ENCODE results near the gene C9orf50.
"Not testable (repeated sequence)": the region's sequence is repeated elsewhere in the genome, so short reads cannot be mapped to it uniquely, and the experiment has no call there.

C9orf50 gene

GRCh38 chr9:129609486-129610212 lies 11.3 kb downstream of the C9orf50 start:
- peak; percentile 14 for DNase-seq

- no peak for DNase-seq
Observed at GRCh38 chr9:129608561-129609481, 12.1 kb downstream of the C9orf50 start.

- no peak for DNase-seq
Observed at GRCh38 chr9:129607027-129607387, 13.9 kb downstream of the C9orf50 start.

GRCh38 chr9:129606161-129607026 lies 14.5 kb downstream of the C9orf50 start:
- DNase-seq = no peak

GRCh38 chr9:129604766-129605163 lies 16.1 kb downstream of the C9orf50 start:
- DNase-seq = no peak

GRCh38 chr9:129604056-129604765 lies 16.7 kb downstream of the C9orf50 start:
- no peak for DNase-seq

GRCh38 chr9:129602598-129603415 lies 18.1 kb downstream of the C9orf50 start:
- DNase-seq = no peak

GRCh38 chr9:129601082-129601674 lies 19.7 kb downstream of the C9orf50 start:
- no peak for DNase-seq

- DNase-seq = no peak
Observed at GRCh38 chr9:129598089-129598596, 22.8 kb downstream of the C9orf50 start.

GRCh38 chr9:129597355-129598088 lies 23.4 kb downstream of the C9orf50 start:
- no peak for DNase-seq

GRCh38 chr9:129596541-129597331 lies 24.2 kb downstream of the C9orf50 start:
- no peak for DNase-seq

GRCh38 chr9:129595903-129596540 lies 24.9 kb downstream of the C9orf50 start:
- no peak for DNase-seq

GRCh38 chr9:129595311-129595741 lies 25.6 kb downstream of the C9orf50 start:
- no peak for DNase-seq

- no peak for DNase-seq
Observed at GRCh38 chr9:129594632-129595031, 26.3 kb downstream of the C9orf50 start.

- DNase-seq = not testable (repeated sequence)
Observed at GRCh38 chr9:129592790-129593189, 28.1 kb downstream of the C9orf50 start.

GRCh38 chr9:129591916-129592315 lies 29.0 kb downstream of the C9orf50 start:
- no peak for DNase-seq

GRCh38 chr9:129590466-129590865 lies 30.4 kb downstream of the C9orf50 start:
- DNase-seq = no peak

GRCh38 chr9:129587487-129588262 lies 33.2 kb downstream of the C9orf50 start:
- no peak for DNase-seq

All from effector CD8-positive, alpha-beta T cell (primary cell).